ENCODE data around the gene DNAH14. TPM values are rescaled to one million over a fixed set of nuclear protein-coding genes. Genes with fewer than 3 reads are reported as not detected.
"Not testable (repeated sequence)": the region's sequence is repeated elsewhere in the genome, so short reads cannot be mapped to it uniquely, and the experiment has no call there.

DNAH14 gene
- total and polyA plus RNA-seq, 10 of the 15 experiments (the other 5 are each of a cell fraction or from before 2014, with no cell fraction given): 2.0 to 7.9 (median 4.8) TPM

- H2AFZ ChIP-seq (ENCODE audit: control insufficient read depth, low read depth, low read length); H3K4me2 ChIP-seq (ENCODE audit: control insufficient read depth, insufficient read depth); CTCF ChIA-PET; FAIRE-seq; H3K79me2 ChIP-seq (ENCODE audit: control insufficient read depth, insufficient read depth, low read length); H3K9me3 ChIP-seq (replicated peaks; ENCODE audit: control insufficient read depth, insufficient read depth, low read length); H3K4me3 ChIP-seq; DNase-seq (ENCODE audit: low read depth, low spot score); in situ Hi-C loops (cut with MboI); intact Hi-C loops (cut with micrococcal nuclease; ENCODE audit: unreplicated experiment); BruUV-seq (replicated peaks); POLR2A ChIA-PET; SMC1A ChIA-PET (ENCODE audit: uncharacterized antibody, unreplicated experiment); H3K27me3 ChIP-seq (replicated peaks in 1 of 2; ENCODE audit: control insufficient read depth in 2 of 2, insufficient read depth in 2 of 2, low read length in 1 of 2); H4K20me1 ChIP-seq (ENCODE audit: control insufficient read depth, insufficient read depth); ATAC-seq; H3K27ac ChIP-seq (ENCODE audit: control insufficient read depth, insufficient read depth); RAD21 ChIA-PET (ENCODE audit: unreplicated experiment); H3K9ac ChIP-seq (ENCODE audit: control insufficient read depth, insufficient read depth, low read length); H3K36me3 ChIP-seq (ENCODE audit: control insufficient read depth in 2 of 2, insufficient read depth in 2 of 2, low read length in 1 of 2); H3K4me1 ChIP-seq (ENCODE audit: control insufficient read depth, insufficient read depth, low read length): not testable (repeated sequence)
- WGBS (ENCODE audit: insufficient coverage, insufficient replicate concordance, low lambda C conversion rate, missing lambda C conversion rate): 0% methylated on average over 1 of the region's 1 CpG
Observed at GRCh38 chr1:225036441-225036840, 107.0 kb downstream of the DNAH14 start.

DNA sequence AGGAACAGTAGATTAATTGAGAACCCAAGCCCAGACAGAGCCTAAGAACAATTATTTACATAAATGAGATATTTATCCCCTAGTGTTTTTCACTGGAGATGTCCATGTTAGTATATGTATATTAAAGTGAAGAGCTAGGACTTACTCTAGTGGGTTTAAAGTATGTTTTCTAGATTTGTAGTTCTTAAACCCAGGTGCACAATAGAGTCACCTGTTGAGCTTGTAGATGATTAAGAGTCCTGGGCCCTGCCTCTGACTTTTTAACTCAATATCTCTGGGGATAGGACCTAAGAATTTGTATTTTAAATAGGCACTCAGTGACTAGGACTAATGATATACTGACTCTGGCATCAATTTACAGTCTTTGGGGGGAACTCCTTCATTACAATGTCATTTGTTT, 112.8 kb downstream of the DNAH14 start:
- ATAC-seq: no peak
- Histone ChIP-seq H3K9ac (ENCODE audit: control insufficient read depth, insufficient read depth, low read length) (no peak overlapping the region), H3K4me2 (ENCODE audit: control insufficient read depth, insufficient read depth) (no peak overlapping the region), H3K9me3 (replicated peaks; ENCODE audit: control insufficient read depth, insufficient read depth, low read length) (no peaks in the 10 kb centered on the region), H3K4me3 (no peak overlapping the region), H3K4me1 (ENCODE audit: control insufficient read depth, insufficient read depth, low read length) (no peaks in the 10 kb centered on the region), H2AFZ (ENCODE audit: control insufficient read depth, low read depth, low read length) (no peak overlapping the region), H4K20me1 (ENCODE audit: control insufficient read depth, insufficient read depth) (no peaks in the 10 kb centered on the region), H3K27ac (ENCODE audit: control insufficient read depth, insufficient read depth) (no peak overlapping the region), H3K36me3 (ENCODE audit: control insufficient read depth in 2 of 2, insufficient read depth in 2 of 2, low read length in 1 of 2) (no peaks in the 10 kb centered on the region), H3K79me2 (ENCODE audit: control insufficient read depth, insufficient read depth, low read length) (no peaks in the 10 kb centered on the region), H3K27me3 (replicated peaks in 1 of 2; ENCODE audit: control insufficient read depth in 2 of 2, insufficient read depth in 2 of 2, low read length in 1 of 2) (no peaks in the 10 kb centered on the region)
- in situ Hi-C loops (cut with MboI) (no loop called here), intact Hi-C loops (cut with micrococcal nuclease; ENCODE audit: unreplicated experiment) (no loop called here)
- POLR2A ChIA-PET: no interaction called here
- CTCF ChIA-PET: no interaction called here
- peak; percentile 23 for FAIRE-seq
- RAD21 ChIA-PET (ENCODE audit: unreplicated experiment): no interaction called here
- DNase-seq (ENCODE audit: low read depth, low spot score): no peak
- SMC1A ChIA-PET (ENCODE audit: uncharacterized antibody, unreplicated experiment): interaction anchor here (0.6 kb wide), 1 partner anchor 453 kb away, joined by 3 read pairs; no protein-coding TSS in a partner anchor
- no TSS peak for BruUV-seq (replicated peaks)
- TF ChIP-seq MYC (IDR thresholded peaks at IDR 0.05; ENCODE audit: insufficient read depth, insufficient read length, insufficient replicate concordance, low read length, severe bottlenecking) (no peak), POLR2AphosphoS5 (IDR thresholded peaks at IDR 0.05; ENCODE audit: low read length) (no peak), KAT2A (conservative IDR thresholded peaks at IDR 0.05; ENCODE audit: control insufficient read depth, low read depth, low read length) (no peak), REST (IDR thresholded peaks at IDR 0.05; ENCODE audit: low read depth, low read length) (no peak), CBFB (IDR thresholded peaks at IDR 0.05; ENCODE audit: low read depth) (no peak), IRF5 (IDR thresholded peaks at IDR 0.05; ENCODE audit: borderline replicate concordance) (no peak), NFXL1 (IDR thresholded peaks at IDR 0.05; ENCODE audit: borderline replicate concordance) (no peak), CHD4 (IDR thresholded peaks at IDR 0.05) (no peak), TCF12 (IDR thresholded peaks at IDR 0.05; ENCODE audit: low read depth, low read length) (no peak)
- TF ChIP-seq, protein P1, sequence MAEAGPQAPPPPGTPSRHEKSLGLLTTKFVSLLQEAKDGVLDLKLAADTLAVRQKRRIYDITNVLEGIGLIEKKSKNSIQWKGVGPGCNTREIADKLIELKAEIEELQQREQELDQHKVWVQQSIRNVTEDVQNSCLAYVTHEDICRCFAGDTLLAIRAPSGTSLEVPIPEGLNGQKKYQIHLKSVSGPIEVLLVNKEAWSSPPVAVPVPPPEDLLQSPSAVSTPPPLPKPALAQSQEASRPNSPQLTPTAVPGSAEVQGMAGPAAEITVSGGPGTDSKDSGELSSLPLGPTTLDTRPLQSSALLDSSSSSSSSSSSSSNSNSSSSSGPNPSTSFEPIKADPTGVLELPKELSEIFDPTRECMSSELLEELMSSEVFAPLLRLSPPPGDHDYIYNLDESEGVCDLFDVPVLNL (IDR thresholded peaks at IDR 0.05; ENCODE audit: low read depth, low read length): no peak
- TF ChIP-seq, protein P2, sequence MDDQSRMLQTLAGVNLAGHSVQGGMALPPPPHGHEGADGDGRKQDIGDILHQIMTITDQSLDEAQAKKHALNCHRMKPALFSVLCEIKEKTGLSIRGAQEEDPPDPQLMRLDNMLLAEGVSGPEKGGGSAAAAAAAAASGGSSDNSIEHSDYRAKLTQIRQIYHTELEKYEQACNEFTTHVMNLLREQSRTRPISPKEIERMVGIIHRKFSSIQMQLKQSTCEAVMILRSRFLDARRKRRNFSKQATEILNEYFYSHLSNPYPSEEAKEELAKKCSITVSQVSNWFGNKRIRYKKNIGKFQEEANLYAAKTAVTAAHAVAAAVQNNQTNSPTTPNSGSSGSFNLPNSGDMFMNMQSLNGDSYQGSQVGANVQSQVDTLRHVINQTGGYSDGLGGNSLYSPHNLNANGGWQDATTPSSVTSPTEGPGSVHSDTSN (IDR thresholded peaks at IDR 0.05; ENCODE audit: insufficient replicate concordance, low read depth, low read length): no peak

Data from GM12878 (cell line).